Psoas muscle (tissue), 8 donors: ENCODE data around the gene CPT1C. TPM values are rescaled to one million over a fixed set of nuclear protein-coding genes. Genes with fewer than 3 reads are reported as not detected.

ENCODE experiments used
- ATAC-seq, 4 donors: fragments of 200-7000 bp; cut with Tn5 transposase; one replicate each; pipeline ENCODE4 v1.9.1; 2020; ENCODE audit warnings: moderate library complexity in 3 of 4, mild to moderate bottlenecking in 2 of 4
- DNase-seq, 2 donors: peaks; one replicate each; pipeline ENCODE4 v3.0.0-alpha.2; 2020
- H3K27ac ChIP-seq: fragments of 200-600 bp; one replicate; pipeline ENCODE4 v1.8.0; 2022
- H3K27me3 ChIP-seq, 3 donors: fragments of 200-600 bp in 1 of 3; one replicate each; pipeline versions ENCODE4 v1.6.1 to v1.8.0; 2013 to 2022; ENCODE audit warnings: low read length in 2 of 3, mild to moderate bottlenecking in 2 of 3, moderate library complexity in 1 of 3; ENCODE audit not compliant: insufficient read depth in 3 of 3
- H3K36me3 ChIP-seq, 2 donors: fragments of 200-600 bp in 1 of 2; one replicate each; pipeline versions ENCODE4 v1.6.1 to v1.8.0; 2013 to 2022; ENCODE audit warnings: low read depth in 1 of 2, mild to moderate bottlenecking in 1 of 2, moderate library complexity in 1 of 2; ENCODE audit not compliant: insufficient read depth in 1 of 2
- H3K4me1 ChIP-seq: fragments of 200-600 bp; one replicate; pipeline ENCODE4 v1.8.0; 2022
- H3K4me3 ChIP-seq: fragments of 200-600 bp; one replicate; pipeline ENCODE4 v1.8.0; 2022; ENCODE audit warnings: mild to moderate bottlenecking
- H3K9me3 ChIP-seq: fragments of 200-600 bp; one replicate; pipeline ENCODE4 v1.8.0; 2022
- CTCF ChIP-seq: fragments of 200-600 bp; IDR thresholded peaks from one replicate; pipeline ENCODE4 v1.8.0; 2022; ENCODE audit warnings: antibody characterized with exemption
- WGBS, 3 donors: extraction: QIAGEN DNeasy Blood & Tissue Kit; methylation state at CpG; one replicate each; pipeline versions ENCODE4 v1.1.6 to v1.1.7; 2013; 5-methylcytosine and 5-hydroxymethylcytosine counted together
- intact Hi-C, 2 donors: fragments of 100-400 bp; cut with DNase I; formaldehyde crosslinking; loops; one replicate each; pipeline versions ENCODE4 v1.11.0 to v1.14.2; 2022
- polyA plus RNA-seq, 3 donors: library from polyadenylated mRNA; stranded (reverse); fragments of 200-250 nt; gene quantifications; one replicate each; pipeline ENCODE4 v1.2.3, GENCODE V29; 2013
- total RNA-seq, 4 donors: library from RNA; stranded (reverse); fragmentation: NEBNext Ultra II Directional in 2 of 4; extraction: Animal tissue kit (Norgen Biotek cat#: 25700) in 2 of 4; gene quantifications; one replicate each; pipeline versions ENCODE4 v1.2.1 to v1.2.4, GENCODE V29; 2021 to 2023
- donor health status: healthy with polysubstance abuse.
- donor health status: DM: no; HTN: no; CAD: no; lungs with moderate emphysema.
- donor health status: Bipolar disorder and iron deficiency.
- donor health status: healthy.
- donor health status: DM: yes; HTN: yes; CAD: no.
- donor health status: DM: no; HTN: no; CAD: no.
- donor health status: DM: no; HTN: no; CAD: no.
- donor health status: DM: yes; HTN: yes; CAD: no.

The CPT1C gene
- total and polyA plus RNA-seq, 7 donors, result 0.34 to 1.2 (median 0.79) TPM

- no peaks in the 10 kb centered on the region for H3K4me1 ChIP-seq
- no peak for DNase-seq
- no peak overlapping the region for H3K27ac ChIP-seq
- 87% methylated on average over 23 of the region's 23 CpGs for WGBS, 3 donors
- no peak for ATAC-seq
- H3K36me3 ChIP-seq, result peaks cover 9 to 91% of the 10 kb centered on the region in 2 donors
- no peak overlapping the region for H3K4me3 ChIP-seq
- no peaks in the 10 kb centered on the region for H3K9me3 ChIP-seq
- intact Hi-C loops, result no loop called here
- no peak for TF ChIP-seq CTCF
- H3K27me3 ChIP-seq, result no peaks in the 10 kb centered on the region
These were observed 35.1 kb upstream of the CPT1C start for GRCh38 chr19:49655570-49656455.

- Histone ChIP-seq H3K4me3 (no peak overlapping the region), H3K27ac (no peak overlapping the region), H3K4me1 (no peaks in the 10 kb centered on the region), H3K9me3 (no peaks in the 10 kb centered on the region), H3K36me3 (peaks cover 9 to 93% of the 10 kb centered on the region in 2 donors), H3K27me3 (no peaks in the 10 kb centered on the region)
- DNase-seq (no peak), ATAC-seq (no peak)
- intact Hi-C loops, result no loop called here
- WGBS, 3 donors, result 87 to 91% (median 89%) methylated on average over 17 of the region's 17 CpGs
- TF ChIP-seq CTCF, result no peak
These were observed 34.3 kb upstream of the CPT1C start for GRCh38 chr19:49656456-49657109.

GRCh38 chr19:49657493-49658138 lies 33.3 kb upstream of the CPT1C start:
- Histone ChIP-seq H3K27me3 (no peaks in the 10 kb centered on the region), H3K9me3 (no peaks in the 10 kb centered on the region), H3K36me3 (peaks cover 9 to 98% of the 10 kb centered on the region in 2 donors), H3K4me1 (no peaks in the 10 kb centered on the region), H3K4me3 (no peak overlapping the region), H3K27ac (no peak overlapping the region)
- ATAC-seq (no peak), DNase-seq (no peak)
- TF ChIP-seq CTCF, result no peak
- intact Hi-C loops, result no loop called here
- WGBS, 3 donors, result 88 to 91% (median 88%) methylated on average over 22 of the region's 22 CpGs

GRCh38 chr19:49658139-49658517 lies 32.8 kb upstream of the CPT1C start:
- Histone ChIP-seq H3K9me3 (no peaks in the 10 kb centered on the region), H3K27me3 (no peaks in the 10 kb centered on the region), H3K36me3 (peaks cover 9 to 96% of the 10 kb centered on the region in 2 donors), H3K4me3 (no peak overlapping the region), H3K27ac (no peak overlapping the region), H3K4me1 (no peaks in the 10 kb centered on the region)
- 80 to 91% (median 87%) methylated on average over 11 to 15 of the region's 15 CpGs for WGBS, 3 donors
- DNase-seq (no peak), ATAC-seq (no peak)
- no peak for TF ChIP-seq CTCF
- intact Hi-C loops, result no loop called here
